ENCODE measurements around the gene S100A7. TPM values are rescaled to one million over a fixed set of nuclear protein-coding genes. Genes with fewer than 3 reads are reported as not detected.
A peak's percentile ranks its signal among the peaks of the same experiment; 100 is the strongest.

The S100A7 gene
- total and polyA plus RNA-seq, 9 of the 15 experiments (the other 6 are each of a cell fraction or from before 2014, with no cell fraction given), result not detected

GRCh38 chr1:153432874-153433681 is 27.4 kb downstream of the S100A7 start (continued):
- TF ChIP-seq CHD4 (IDR thresholded peaks at IDR 0.05; ENCODE audit: insufficient read depth, insufficient replicate concordance, low read depth, low read length, poor library complexity, severe bottlenecking) (no peak), PHF20 (IDR thresholded peaks at IDR 0.05; ENCODE audit: partially characterized antibody) (no peak), GATAD2A (IDR thresholded peaks at IDR 0.05) (0 out of 2 replicates have a peak, but pooled peaks have one; percentile 12), ZNF282 (CRISPR knock-in tag; IDR thresholded peaks at IDR 0.05) (no peak), PTBP1 (IDR thresholded peaks at IDR 0.05; ENCODE audit: low read depth, low read length) (no peak), RBM15 (IDR thresholded peaks at IDR 0.05; ENCODE audit: insufficient read depth, low read length) (no peak), IFI16 (CRISPR knock-in tag; IDR thresholded peaks at IDR 0.05) (no peak), ZNF124 (CRISPR knock-in tag; IDR thresholded peaks at IDR 0.05) (no peak), EP300 (IDR thresholded peaks at IDR 0.05; ENCODE audit: low read length) (peak; percentile 96), LCOR (CRISPR knock-in tag; IDR thresholded peaks at IDR 0.05) (peak; percentile 66; the same call in 1 of the 2 replicates), CBX8 (IDR thresholded peaks at IDR 0.05; ENCODE audit: borderline replicate concordance, extremely low read depth, low read depth, low read length, poor library complexity, severe bottlenecking) (no peak), HDAC1 (IDR thresholded peaks at IDR 0.05) (peak in 1 of 2 experiments; percentile 94; a peak in 2 of 4 replicates), ZFP91 (CRISPR knock-in tag; IDR thresholded peaks at IDR 0.05) (no peak), GTF2E2 (tag; IDR thresholded peaks at IDR 0.05) (no peak), JUND (IDR thresholded peaks at IDR 0.05; ENCODE audit: borderline replicate concordance, low read depth, low read length) (peak; percentile 94), JUND (tag; IDR thresholded peaks at IDR 0.05; ENCODE audit: borderline replicate concordance, low read depth, low read length) (peak; percentile 96; the same call in 2 of the 3 replicates), FOXA3 (CRISPR knock-in tag; conservative IDR thresholded peaks at IDR 0.05 in 1 of 2, IDR thresholded peaks at IDR 0.05 in 1 of 2) (peak in 1 of 2 experiments; percentile 48; a peak in 1 of 4 replicates), HDAC2 (IDR thresholded peaks at IDR 0.05) (peak; percentile 83), BRD4 (IDR thresholded peaks at IDR 0.05) (no peak), ZNF347 (CRISPR knock-in tag; IDR thresholded peaks at IDR 0.05; ENCODE audit: low read depth) (no peak), NFATC3 (IDR thresholded peaks at IDR 0.05) (peak; percentile 91), NRF1 (conservative IDR thresholded peaks at IDR 0.05 in 1 of 2, IDR thresholded peaks at IDR 0.05 in 1 of 2) (0 out of 4 replicates have a peak, but pooled peaks have one; percentile 12 to 14)
- TF ChIP-seq, protein P1, sequence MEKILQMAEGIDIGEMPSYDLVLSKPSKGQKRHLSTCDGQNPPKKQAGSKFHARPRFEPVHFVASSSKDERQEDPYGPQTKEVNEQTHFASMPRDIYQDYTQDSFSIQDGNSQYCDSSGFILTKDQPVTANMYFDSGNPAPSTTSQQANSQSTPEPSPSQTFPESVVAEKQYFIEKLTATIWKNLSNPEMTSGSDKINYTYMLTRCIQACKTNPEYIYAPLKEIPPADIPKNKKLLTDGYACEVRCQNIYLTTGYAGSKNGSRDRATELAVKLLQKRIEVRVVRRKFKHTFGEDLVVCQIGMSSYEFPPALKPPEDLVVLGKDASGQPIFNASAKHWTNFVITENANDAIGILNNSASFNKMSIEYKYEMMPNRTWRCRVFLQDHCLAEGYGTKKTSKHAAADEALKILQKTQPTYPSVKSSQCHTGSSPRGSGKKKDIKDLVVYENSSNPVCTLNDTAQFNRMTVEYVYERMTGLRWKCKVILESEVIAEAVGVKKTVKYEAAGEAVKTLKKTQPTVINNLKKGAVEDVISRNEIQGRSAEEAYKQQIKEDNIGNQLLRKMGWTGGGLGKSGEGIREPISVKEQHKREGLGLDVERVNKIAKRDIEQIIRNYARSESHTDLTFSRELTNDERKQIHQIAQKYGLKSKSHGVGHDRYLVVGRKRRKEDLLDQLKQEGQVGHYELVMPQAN (IDR thresholded peaks at IDR 0.05; ENCODE audit: borderline replicate concordance), result no peak
- TF ChIP-seq, protein P2, sequence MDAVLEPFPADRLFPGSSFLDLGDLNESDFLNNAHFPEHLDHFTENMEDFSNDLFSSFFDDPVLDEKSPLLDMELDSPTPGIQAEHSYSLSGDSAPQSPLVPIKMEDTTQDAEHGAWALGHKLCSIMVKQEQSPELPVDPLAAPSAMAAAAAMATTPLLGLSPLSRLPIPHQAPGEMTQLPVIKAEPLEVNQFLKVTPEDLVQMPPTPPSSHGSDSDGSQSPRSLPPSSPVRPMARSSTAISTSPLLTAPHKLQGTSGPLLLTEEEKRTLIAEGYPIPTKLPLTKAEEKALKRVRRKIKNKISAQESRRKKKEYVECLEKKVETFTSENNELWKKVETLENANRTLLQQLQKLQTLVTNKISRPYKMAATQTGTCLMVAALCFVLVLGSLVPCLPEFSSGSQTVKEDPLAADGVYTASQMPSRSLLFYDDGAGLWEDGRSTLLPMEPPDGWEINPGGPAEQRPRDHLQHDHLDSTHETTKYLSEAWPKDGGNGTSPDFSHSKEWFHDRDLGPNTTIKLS (IDR thresholded peaks at IDR 0.05; ENCODE audit: borderline replicate concordance, low read depth), result no peak

Data from K562 (cell line).